Activated B cell treated with CpG ODN at 0.5 μM for 24 hours (primary cell): Measurements from ENCODE around the gene POSTN. TPM values are rescaled to one million over a fixed set of nuclear protein-coding genes. Genes with fewer than 3 reads are reported as not detected.

ENCODE experiments used
- ATAC-seq: fragments of 200-7000 bp; cut with Tn5 transposase; one replicate; pipeline ENCODE4 v1.10.0; 2021; ENCODE audit warnings: low read depth, mild to moderate bottlenecking, moderate library complexity
- CTCF ChIA-PET: fragments of 350-600 bp; sonication (Branson Sonifier 250); formaldehyde crosslinking; loops from one replicate; lab custom pipeline; 2021; ENCODE audit warnings: antibody characterized with exemption; lab: Charles Lee
- POLR2A ChIA-PET: fragments of 350-600 bp; sonication (Branson Sonifier 250); formaldehyde crosslinking; loops from one replicate; lab custom pipeline; 2021; ENCODE audit warnings: antibody characterized with exemption; lab: Charles Lee
- DNase-seq: peaks from one replicate; pipeline ENCODE4 v3.0.0; 2022
- H3K27ac Mint-ChIP-seq: one replicate; pipeline ENCODE4 v1.8.0; 2020; ENCODE audit warnings: mixed read lengths
- H3K27me3 Mint-ChIP-seq: one replicate; pipeline ENCODE4 v1.8.0; 2021; ENCODE audit warnings: mixed read lengths
- H3K36me3 Mint-ChIP-seq: one replicate; pipeline ENCODE4 v1.8.0; 2021; ENCODE audit warnings: low read depth, mixed read lengths
- H3K4me1 Mint-ChIP-seq: one replicate; pipeline ENCODE4 v1.8.0; 2021; ENCODE audit warnings: mixed read lengths
- H3K4me3 Mint-ChIP-seq: one replicate; pipeline ENCODE4 v1.8.0; 2020; ENCODE audit warnings: mild to moderate bottlenecking, mixed read lengths
- H3K9me3 Mint-ChIP-seq: one replicate; pipeline ENCODE4 v1.8.0; 2020; ENCODE audit warnings: mixed read lengths
- CTCF ChIP-seq: fragments of 200-600 bp; IDR thresholded peaks from one replicate; pipeline ENCODE4 v1.8.0; 2022; ENCODE audit warnings: antibody characterized with exemption, mild to moderate bottlenecking
- intact Hi-C: fragments of 100-400 bp; cut with micrococcal nuclease; formaldehyde crosslinking; loops from one replicate; pipeline ENCODE4 v1.15.1; 2024
- total RNA-seq: library from RNA; stranded (reverse); gene quantifications from 2 replicates; pipeline ENCODE4 v1.2.3, GENCODE V29; 2022

The POSTN gene
- total RNA-seq, 1 donor from 2014 or later, result not detected

GRCh38 chr13:37641391-37641790 is 42.8 kb upstream of the POSTN start:
- POLR2A ChIA-PET, result no interaction called here

GRCh38 chr13:37640499-37640898 is 41.9 kb upstream of the POSTN start:
- POLR2A ChIA-PET, result no interaction called here
- DNase-seq, result no peak
- ATAC-seq, result no peak
- H3K4me3 Mint-ChIP-seq, result no peak overlapping the region
- H3K27me3 Mint-ChIP-seq, result no peaks in the 10 kb centered on the region
- no peak for TF ChIP-seq CTCF
- H3K9me3 Mint-ChIP-seq, result peaks cover 3% of the 10 kb centered on the region
- no peaks in the 10 kb centered on the region for H3K4me1 Mint-ChIP-seq
- no peaks in the 10 kb centered on the region for H3K36me3 Mint-ChIP-seq
- CTCF ChIA-PET, result no interaction called here
- intact Hi-C loops, result no loop called here
- no peak overlapping the region for H3K27ac Mint-ChIP-seq

More at GRCh38 chr13:37641391-37641790, 42.8 kb upstream of the POSTN start:
- CTCF ChIA-PET, result no interaction called here
- Mint-ChIP-seq H3K27ac (no peak overlapping the region), H3K36me3 (no peaks in the 10 kb centered on the region), H3K4me3 (no peak overlapping the region), H3K27me3 (no peaks in the 10 kb centered on the region), H3K9me3 (peaks cover 3% of the 10 kb centered on the region), H3K4me1 (no peaks in the 10 kb centered on the region)
- no peak for TF ChIP-seq CTCF
- intact Hi-C loops, result no loop called here
- DNase-seq, result no peak
- no peak for ATAC-seq

- ChIA-PET POLR2A (no interaction called here), CTCF (no interaction called here)
- intact Hi-C loops, result no loop called here
- DNase-seq (no peak), ATAC-seq (no peak)
- Mint-ChIP-seq H3K4me1 (no peaks in the 10 kb centered on the region), H3K27ac (no peak overlapping the region), H3K36me3 (no peaks in the 10 kb centered on the region), H3K27me3 (no peaks in the 10 kb centered on the region), H3K9me3 (no peaks in the 10 kb centered on the region), H3K4me3 (no peak overlapping the region)
- TF ChIP-seq CTCF, result no peak
Measured at GRCh38 chr13:37636701-37637100, 38.1 kb upstream of the POSTN start.

GRCh38 chr13:37632294-37632693 is 33.7 kb upstream of the POSTN start:
- Mint-ChIP-seq H3K36me3 (no peaks in the 10 kb centered on the region), H3K4me1 (no peaks in the 10 kb centered on the region), H3K9me3 (no peaks in the 10 kb centered on the region), H3K27ac (no peak overlapping the region), H3K4me3 (no peak overlapping the region), H3K27me3 (no peaks in the 10 kb centered on the region)
- DNase-seq (no peak), ATAC-seq (no peak)
- TF ChIP-seq CTCF, result no peak
- intact Hi-C loops, result no loop called here
- POLR2A ChIA-PET, result no interaction called here
- CTCF ChIA-PET, result no interaction called here

GRCh38 chr13:37627428-37627827 is 28.9 kb upstream of the POSTN start:
- intact Hi-C loops, result no loop called here
- no peak overlapping the region for H3K4me3 Mint-ChIP-seq

More at GRCh38 chr13:37627428-37627827, 28.9 kb upstream of the POSTN start:
- ATAC-seq (no peak), DNase-seq (no peak)
- Mint-ChIP-seq H3K4me1 (no peaks in the 10 kb centered on the region), H3K36me3 (no peaks in the 10 kb centered on the region), H3K27ac (no peak overlapping the region), H3K9me3 (peaks cover 3% of the 10 kb centered on the region), H3K27me3 (no peaks in the 10 kb centered on the region)
- ChIA-PET POLR2A (no interaction called here), CTCF (no interaction called here)
- no peak for TF ChIP-seq CTCF
